Activated naive CD4-positive, alpha-beta T cell treated with anti-CD3 and anti-CD28 coated beads for 36 hours (primary cell): ENCODE data around the gene KIF3A. TPM values are rescaled to one million over a fixed set of nuclear protein-coding genes. Genes with fewer than 3 reads are reported as not detected.

Source experiments
- CTCF ChIA-PET: fragments of 350-600 bp; sonication (Branson Sonifier 250); formaldehyde crosslinking; loops from one replicate; lab custom pipeline; 2021; ENCODE audit warnings: antibody characterized with exemption; lab: Charles Lee
- DNase-seq: peaks from one replicate; pipeline ENCODE4 v3.0.0-alpha.2; 2020
- H3K27ac Mint-ChIP-seq: one replicate; pipeline ENCODE4 v1.8.0; 2021; ENCODE audit warnings: mild to moderate bottlenecking, mixed read lengths
- H3K27me3 Mint-ChIP-seq: one replicate; pipeline ENCODE4 v1.8.0; 2021; ENCODE audit warnings: low read depth, mixed read lengths
- H3K36me3 Mint-ChIP-seq: one replicate; pipeline ENCODE4 v1.8.0; 2021; ENCODE audit warnings: low read depth, mixed read lengths
- H3K4me1 Mint-ChIP-seq: one replicate; pipeline ENCODE4 v1.8.0; 2021; ENCODE audit warnings: low read depth, mixed read lengths
- H3K4me3 Mint-ChIP-seq: one replicate; pipeline ENCODE4 v1.8.0; 2021; ENCODE audit warnings: mild to moderate bottlenecking, moderate library complexity, mixed read lengths
- H3K9me3 Mint-ChIP-seq: one replicate; pipeline ENCODE4 v1.8.0; 2021; ENCODE audit warnings: mixed read lengths
- intact Hi-C: fragments of 100-400 bp; cut with micrococcal nuclease; formaldehyde crosslinking; loops from one replicate; pipeline ENCODE4 v1.15.1; 2023
- total RNA-seq, 2 experiments: library from RNA; stranded (reverse); gene quantifications; one replicate each; pipeline ENCODE4 v1.2.3, GENCODE V29; 2021

KIF3A gene
- total RNA-seq, 2 experiments from 2014 or later = 5.0 to 6.1 TPM

DNA sequence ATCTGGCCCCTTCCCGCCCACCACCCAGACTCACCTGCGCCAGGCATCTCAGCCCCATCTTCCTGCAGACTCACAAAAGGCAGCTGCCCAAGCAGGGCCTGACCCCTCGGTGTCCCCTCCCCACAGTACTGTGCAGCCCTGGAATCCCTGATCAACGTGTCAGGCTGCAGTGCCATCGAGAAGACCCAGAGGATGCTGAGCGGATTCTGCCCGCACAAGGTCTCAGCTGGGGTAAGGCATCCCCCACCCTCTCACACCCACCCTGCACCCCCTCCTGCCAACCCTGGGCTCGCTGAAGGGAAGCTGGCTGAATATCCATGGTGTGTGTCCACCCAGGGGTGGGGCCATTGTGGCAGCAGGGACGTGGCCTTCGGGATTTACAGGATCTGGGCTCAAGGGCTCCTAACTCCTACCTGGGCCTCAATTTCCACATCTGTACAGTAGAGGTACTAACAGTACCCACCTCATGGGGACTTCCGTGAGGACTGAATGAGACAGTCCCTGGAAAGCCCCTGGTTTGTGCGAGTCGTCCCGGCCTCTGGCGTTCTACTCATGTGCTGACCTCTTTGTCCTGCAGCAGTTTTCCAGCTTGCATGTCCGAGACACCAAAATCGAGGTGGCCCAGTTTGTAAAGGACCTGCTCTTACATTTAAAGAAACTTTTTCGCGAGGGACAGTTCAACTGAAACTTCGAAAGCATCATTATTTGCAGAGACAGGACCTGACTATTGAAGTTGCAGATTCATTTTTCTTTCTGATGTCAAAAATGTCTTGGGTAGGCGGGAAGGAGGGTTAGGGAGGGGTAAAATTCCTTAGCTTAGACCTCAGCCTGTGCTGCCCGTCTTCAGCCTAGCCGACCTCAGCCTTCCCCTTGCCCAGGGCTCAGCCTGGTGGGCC, 77.5 kb downstream of the KIF3A start:
- no peak for DNase-seq
- CTCF ChIA-PET = interaction anchor here (1.2 to 2.5 kb wide), 2 partner anchors 133 to 161 kb away, joined by 3 to 9 read pairs; no protein-coding TSS in a partner anchor
- Mint-ChIP-seq H3K4me3 (no peak overlapping the region), H3K4me1 (peaks cover 20% of the 10 kb centered on the region), H3K36me3 (no peaks in the 10 kb centered on the region), H3K27ac (no peak overlapping the region), H3K9me3 (no peaks in the 10 kb centered on the region), H3K27me3 (peaks cover 23% of the 10 kb centered on the region)
- intact Hi-C loops = loop anchor here (2.0 kb wide), 1 partner anchor 161 kb away; no protein-coding TSS in a partner anchor

DNA sequence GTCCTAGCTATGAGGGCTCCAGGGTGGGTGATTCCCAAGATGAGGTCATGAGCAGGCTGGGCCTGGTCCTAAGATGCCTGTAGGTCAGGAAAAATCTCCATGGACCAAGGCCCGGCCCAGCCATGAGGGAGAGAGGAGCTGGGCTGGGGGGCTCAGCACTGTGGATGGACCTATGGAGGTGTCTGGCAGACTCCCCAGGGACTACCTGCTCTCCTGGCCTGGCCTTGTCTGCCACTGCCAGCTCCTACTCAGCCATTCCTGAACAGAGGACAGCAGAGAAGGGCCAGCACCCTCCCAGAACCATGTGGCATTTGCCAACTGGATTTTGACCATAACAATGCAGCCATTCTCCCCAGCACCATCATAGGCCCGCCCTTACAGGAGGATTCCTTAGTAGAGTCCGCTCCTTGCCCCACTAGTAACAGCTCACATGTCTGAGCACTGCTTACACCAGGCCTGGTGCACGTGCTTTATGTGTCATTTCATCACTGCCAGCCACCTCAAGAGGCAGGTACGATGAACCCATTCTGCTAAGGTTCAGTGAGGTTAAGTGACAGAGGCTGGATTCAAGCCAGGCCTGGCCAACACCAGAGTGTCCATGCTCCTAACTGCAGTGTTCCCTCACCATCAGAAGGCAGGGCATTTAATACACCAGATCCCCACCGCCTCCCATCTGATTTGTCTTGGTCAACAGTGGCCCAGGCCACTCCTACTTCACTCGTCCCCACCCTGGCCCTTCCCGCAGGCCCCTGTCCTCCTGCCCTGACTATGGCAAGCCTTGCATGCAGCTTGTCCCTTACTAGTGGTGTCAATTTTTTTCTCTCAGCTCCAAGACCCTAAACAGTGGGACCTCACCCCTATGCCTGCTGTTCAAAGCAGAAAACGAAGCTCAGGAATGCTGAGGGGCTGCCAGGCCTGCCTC, 78.7 kb downstream of the KIF3A start:
- H3K27me3 Mint-ChIP-seq = peaks cover 30% of the 10 kb centered on the region
- H3K27ac Mint-ChIP-seq = no peak overlapping the region
- no peak for DNase-seq
- intact Hi-C loops = no loop called here
- CTCF ChIA-PET = interaction anchor here (1.2 kb wide), 2 partner anchors 159 to 162 kb away, joined by 3 to 4 read pairs; no protein-coding TSS in a partner anchor
- peaks cover 13% of the 10 kb centered on the region for H3K4me1 Mint-ChIP-seq
- no peaks in the 10 kb centered on the region for H3K9me3 Mint-ChIP-seq
- no peaks in the 10 kb centered on the region for H3K36me3 Mint-ChIP-seq
- no peak overlapping the region for H3K4me3 Mint-ChIP-seq

DNA sequence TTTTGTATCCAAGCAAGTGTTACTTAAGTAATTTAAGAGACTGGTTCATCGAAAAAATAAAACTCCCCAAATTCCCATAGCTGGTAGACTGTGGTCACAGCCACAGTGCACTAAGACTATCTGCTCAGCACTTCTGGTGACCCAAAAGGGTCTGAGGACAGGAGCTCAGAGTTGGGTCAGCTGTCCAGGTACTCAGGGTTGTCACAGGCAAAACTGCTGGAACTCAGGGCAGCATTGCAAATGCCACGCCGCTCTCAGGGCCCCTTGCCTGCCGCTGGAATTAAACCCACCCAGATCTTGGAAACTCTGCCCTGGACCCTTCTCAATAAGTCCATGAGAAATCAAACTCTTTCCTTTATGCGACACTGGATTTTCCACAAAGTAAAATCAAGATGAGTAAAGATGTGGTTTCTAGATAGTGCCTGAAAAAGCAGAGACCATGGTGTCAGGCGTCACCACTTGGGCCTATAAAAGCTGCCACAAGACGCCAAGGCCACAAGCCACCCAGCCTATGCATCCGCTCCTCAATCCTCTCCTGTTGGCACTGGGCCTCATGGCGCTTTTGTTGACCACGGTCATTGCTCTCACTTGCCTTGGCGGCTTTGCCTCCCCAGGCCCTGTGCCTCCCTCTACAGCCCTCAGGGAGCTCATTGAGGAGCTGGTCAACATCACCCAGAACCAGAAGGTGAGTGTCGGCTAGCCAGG, 79.5 kb downstream of the KIF3A start, which contains the start of gene IL13:
TSS of gene IL13 (plus strand) at position 498 of the 705 bp plus-strand sequence. CDS start at position 512, 14 bp downstream.
- CTCF ChIA-PET = interaction anchor here (1.2 kb wide), 1 partner anchor 160 kb away, joined by 4 read pairs; no protein-coding TSS in a partner anchor
- no peak within 1 kb of the TSS for H3K4me3 Mint-ChIP-seq

DNA sequence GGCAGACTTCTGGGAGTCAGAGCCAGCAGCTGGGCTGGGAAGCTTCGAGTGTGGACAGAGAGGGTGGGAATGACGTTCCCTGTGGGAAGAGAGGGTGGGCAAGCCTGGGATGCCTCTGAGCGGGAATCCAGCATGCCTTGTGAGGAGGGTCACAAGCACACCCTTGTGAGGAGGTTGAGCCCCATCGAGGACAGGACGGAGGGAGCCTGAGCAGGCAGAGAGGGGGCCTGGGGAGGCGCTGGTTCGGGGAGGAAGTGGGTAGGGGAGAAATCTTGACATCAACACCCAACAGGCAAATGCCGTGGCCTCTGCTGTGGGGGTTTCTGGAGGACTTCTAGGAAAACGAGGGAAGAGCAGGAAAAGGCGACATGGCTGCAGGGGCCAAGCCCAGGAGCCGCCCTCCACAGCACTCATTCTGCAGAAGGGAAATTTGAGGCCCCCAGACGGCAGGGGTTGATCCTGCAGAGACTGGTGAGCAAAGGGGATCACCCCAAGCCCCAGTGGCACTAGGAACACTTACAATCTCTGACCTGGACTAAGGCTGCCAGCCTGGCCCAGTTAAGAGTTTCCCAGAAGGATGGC, 80.5 kb downstream of the KIF3A start:
- CTCF ChIA-PET = no interaction called here
- Mint-ChIP-seq H3K9me3 (no peaks in the 10 kb centered on the region), H3K4me1 (peaks cover 7% of the 10 kb centered on the region), H3K4me3 (peak overlapping the region; percentile 11), H3K27me3 (peaks cover 32% of the 10 kb centered on the region), H3K36me3 (no peaks in the 10 kb centered on the region), H3K27ac (no peak overlapping the region)
- intact Hi-C loops = no loop called here
- no peak for DNase-seq

More for the DNA sequence above, 79.5 kb downstream of the KIF3A start, which contains the start of gene IL13:
- DNase-seq = no peak
- Mint-ChIP-seq H3K27me3 (peaks cover 30% of the 10 kb centered on the region), H3K27ac (no peak within 1 kb of the TSS), H3K36me3 (no peaks in the 10 kb centered on the region), H3K9me3 (no peaks in the 10 kb centered on the region), H3K4me1 (peaks cover 7% of the 10 kb centered on the region)
- intact Hi-C loops = no loop called here

DNA sequence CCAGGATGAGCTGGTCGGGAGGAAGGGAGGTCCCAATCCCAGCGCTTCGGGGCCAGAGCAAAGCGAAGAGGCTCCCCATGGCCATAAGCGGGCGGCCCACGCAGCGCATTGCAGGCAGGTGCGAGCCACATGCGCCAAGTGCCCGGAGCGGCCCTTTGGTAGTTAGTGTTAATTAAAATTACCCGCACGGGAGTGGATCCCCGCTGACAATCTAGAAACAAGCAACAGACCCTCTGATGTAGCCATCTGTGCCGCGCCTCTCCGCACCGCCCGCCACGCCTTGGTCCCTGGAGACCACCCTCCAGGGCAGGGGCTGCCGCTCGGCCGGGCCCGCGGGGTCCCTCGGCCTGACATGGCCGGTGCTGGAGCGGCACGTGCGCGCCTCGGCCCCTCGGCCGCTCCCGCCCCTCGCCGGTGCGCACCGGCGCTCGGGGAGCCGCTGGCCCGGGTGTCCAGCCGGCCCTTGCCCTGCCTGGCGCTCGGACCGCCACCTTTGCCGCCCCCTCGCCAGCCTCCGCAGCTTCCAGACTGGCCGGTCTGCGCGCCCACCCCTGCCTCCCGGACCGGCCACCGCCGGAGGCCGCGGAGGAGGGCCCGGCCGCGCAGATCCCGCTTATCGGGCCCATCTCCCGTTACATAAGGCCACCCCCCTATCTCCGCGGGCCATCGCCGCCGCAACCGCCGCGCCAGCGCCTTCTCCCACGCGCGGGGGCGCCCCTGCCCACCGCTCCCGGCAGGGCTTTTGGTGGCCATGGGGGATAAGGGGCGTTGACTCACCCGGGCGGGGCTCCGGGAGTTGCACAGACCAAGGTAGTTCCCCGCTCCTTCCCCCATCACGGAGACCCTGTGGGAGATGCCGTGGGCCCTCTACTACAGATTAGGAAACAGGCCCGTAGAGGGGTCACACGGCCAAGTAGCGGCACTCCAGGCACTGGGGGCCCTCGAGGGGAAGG, 81.2 kb downstream of the KIF3A start:
- CTCF ChIA-PET = no interaction called here
- intact Hi-C loops = no loop called here
- Mint-ChIP-seq H3K4me1 (peaks cover 7% of the 10 kb centered on the region), H3K9me3 (no peaks in the 10 kb centered on the region), H3K4me3 (no peak overlapping the region), H3K27ac (no peak overlapping the region), H3K36me3 (no peaks in the 10 kb centered on the region), H3K27me3 (peaks cover 32% of the 10 kb centered on the region)
- peak; percentile 40 for DNase-seq

DNA sequence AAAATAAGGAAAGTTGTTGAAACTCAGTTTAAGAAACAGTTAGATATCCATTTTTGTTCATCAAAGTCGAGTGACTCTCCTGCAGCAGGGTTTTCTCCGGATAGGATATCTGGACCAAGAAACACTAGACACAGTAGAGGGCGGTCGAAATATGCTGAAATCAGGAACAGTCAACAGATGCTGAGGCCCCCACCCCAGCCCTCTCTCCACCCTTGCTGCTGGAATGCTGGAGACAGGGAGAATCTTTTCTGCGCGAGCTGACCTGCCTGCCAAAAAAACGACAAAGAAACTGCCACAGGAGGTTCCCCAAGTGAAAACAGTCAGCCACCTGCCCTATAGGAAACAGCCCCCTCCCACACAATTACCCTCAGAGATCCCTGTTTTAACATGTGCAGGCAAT, 83.6 kb downstream of the KIF3A start:
- Mint-ChIP-seq H3K27me3 (peaks cover 31% of the 10 kb centered on the region), H3K4me3 (no peak overlapping the region)
- no peak for DNase-seq

DNA sequence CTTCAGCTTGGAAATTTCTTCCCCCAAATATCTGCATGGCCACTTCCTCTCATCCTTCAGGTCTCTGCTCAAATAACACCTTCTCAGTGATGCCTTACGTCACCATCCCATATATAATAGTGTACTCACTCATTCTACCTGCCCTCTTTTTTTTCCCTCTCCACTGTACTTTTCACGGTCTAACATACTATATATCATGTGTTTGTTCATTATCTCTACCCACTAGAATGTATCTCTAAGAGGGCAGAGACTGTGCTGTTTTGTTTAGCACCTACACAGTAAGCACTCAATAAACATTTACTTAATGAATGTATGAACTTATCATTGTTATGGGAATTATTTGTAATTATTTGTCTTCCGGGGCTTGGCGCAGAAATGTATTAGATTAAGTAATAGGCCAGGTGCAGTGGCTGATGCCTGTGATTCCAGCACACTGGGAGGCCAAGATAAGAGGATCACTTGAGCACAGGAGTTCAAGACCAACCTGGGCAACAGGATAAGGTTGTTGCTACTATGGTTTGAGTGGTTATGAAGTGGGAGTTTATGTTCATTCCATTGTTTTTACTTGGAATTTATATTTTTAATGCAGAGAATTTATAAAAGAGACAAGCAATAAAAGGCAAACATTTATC, 85.4 kb downstream of the KIF3A start:
- peaks cover 6% of the 10 kb centered on the region for H3K4me1 Mint-ChIP-seq
- H3K9me3 Mint-ChIP-seq = peaks cover 15% of the 10 kb centered on the region
- CTCF ChIA-PET = no interaction called here
- intact Hi-C loops = no loop called here
- H3K4me3 Mint-ChIP-seq = no peak overlapping the region
- no peaks in the 10 kb centered on the region for H3K36me3 Mint-ChIP-seq
- H3K27me3 Mint-ChIP-seq = peaks cover 16% of the 10 kb centered on the region
- no peak for DNase-seq
- H3K27ac Mint-ChIP-seq = no peak overlapping the region

More for the DNA sequence above, 83.6 kb downstream of the KIF3A start:
- Mint-ChIP-seq H3K4me1 (peaks cover 7% of the 10 kb centered on the region), H3K9me3 (peaks cover under 1% of the 10 kb centered on the region), H3K36me3 (no peaks in the 10 kb centered on the region), H3K27ac (no peak overlapping the region)
- CTCF ChIA-PET = no interaction called here
- intact Hi-C loops = no loop called here

DNA sequence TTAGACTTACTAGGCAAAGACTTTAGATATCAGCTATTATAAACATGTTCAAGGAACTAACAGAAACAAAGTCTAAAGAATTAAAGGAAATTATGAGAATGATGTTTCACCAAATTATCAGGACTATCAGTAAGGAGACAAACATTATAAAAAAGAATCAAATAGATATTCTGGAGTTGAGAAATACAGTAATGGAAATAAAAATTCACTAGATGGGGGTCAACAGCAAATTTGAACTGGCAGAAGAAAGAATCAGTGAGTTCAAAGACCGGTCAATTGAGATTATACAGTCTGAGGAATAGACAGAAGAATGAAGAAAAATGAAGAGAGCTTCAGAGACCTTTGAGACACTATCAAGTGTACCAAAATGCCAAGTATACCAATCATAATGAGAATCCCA, 89.0 kb downstream of the KIF3A start:
- H3K4me1 Mint-ChIP-seq = no peaks in the 10 kb centered on the region
- peaks cover 15% of the 10 kb centered on the region for H3K9me3 Mint-ChIP-seq
- CTCF ChIA-PET = no interaction called here
- peaks cover 1% of the 10 kb centered on the region for H3K27me3 Mint-ChIP-seq
- H3K27ac Mint-ChIP-seq = no peak overlapping the region
- H3K36me3 Mint-ChIP-seq = peaks cover 6% of the 10 kb centered on the region
- H3K4me3 Mint-ChIP-seq = no peak overlapping the region
- intact Hi-C loops = no loop called here
- DNase-seq = no peak

DNA sequence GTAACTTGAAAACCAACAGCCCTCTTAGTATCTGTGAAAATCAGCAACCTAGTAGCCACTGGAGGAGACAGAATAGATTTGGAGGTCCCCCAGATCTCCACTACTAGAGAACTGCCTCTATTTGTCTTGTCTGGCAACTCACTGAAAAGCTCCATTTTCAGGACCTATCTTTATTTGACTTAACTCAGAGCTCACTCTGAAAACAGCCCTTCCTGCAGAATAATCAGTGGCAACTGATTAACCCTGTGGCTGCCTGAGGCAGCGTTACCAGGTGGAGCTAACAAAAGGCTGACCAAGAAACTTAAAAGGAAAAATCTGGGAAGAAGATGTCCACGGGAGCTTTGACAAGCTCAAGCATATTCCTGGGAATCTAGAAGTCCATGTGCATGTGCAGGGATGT, 89.9 kb downstream of the KIF3A start:
- no peaks in the 10 kb centered on the region for H3K4me1 Mint-ChIP-seq
- CTCF ChIA-PET = no interaction called here
- no peak for DNase-seq
- H3K27me3 Mint-ChIP-seq = peaks cover 1% of the 10 kb centered on the region
- peaks cover 14% of the 10 kb centered on the region for H3K36me3 Mint-ChIP-seq
- intact Hi-C loops = no loop called here
- no peak overlapping the region for H3K4me3 Mint-ChIP-seq
- H3K9me3 Mint-ChIP-seq = peaks cover 15% of the 10 kb centered on the region
- H3K27ac Mint-ChIP-seq = no peak overlapping the region

DNA sequence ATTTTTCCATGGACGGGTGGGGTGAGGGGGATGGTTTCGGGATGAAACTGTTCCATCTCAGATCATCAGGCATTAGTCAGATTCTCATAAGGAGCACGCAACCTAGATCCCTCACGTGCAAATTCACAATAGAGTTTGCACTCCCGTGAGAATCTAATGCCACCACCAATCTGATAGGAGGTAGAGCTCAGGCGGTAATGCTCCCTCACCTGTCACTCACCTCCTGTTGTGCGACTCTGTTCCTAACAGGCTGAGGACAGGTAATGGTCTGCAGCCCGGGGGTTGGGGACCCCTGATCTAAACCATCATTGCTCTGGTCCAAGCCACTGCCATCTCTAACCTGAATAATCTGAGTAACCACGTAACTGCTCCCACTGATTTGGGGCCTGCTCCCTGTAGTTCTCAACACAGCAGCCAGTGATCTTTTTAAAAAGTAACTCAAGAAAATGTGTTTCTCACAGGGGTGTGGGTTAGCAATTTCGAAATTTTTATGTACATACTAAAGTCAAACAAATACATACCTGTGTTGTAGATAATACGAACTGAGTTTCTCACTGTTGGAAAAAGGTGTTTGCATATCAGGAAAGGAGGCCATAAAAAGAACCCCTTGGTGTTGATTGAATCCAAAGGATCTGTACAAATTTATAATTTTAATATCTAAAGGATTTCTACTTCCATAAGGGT, 90.6 kb downstream of the KIF3A start:
- no peak for DNase-seq
- Mint-ChIP-seq H3K9me3 (peaks cover 15% of the 10 kb centered on the region), H3K4me3 (no peak overlapping the region), H3K36me3 (peaks cover 22% of the 10 kb centered on the region), H3K4me1 (peaks cover 5% of the 10 kb centered on the region), H3K27ac (no peak overlapping the region), H3K27me3 (no peaks in the 10 kb centered on the region)
- intact Hi-C loops = no loop called here
- CTCF ChIA-PET = interaction anchor here (0.6 kb wide), 1 partner anchor 100 kb away, joined by 3 read pairs; no protein-coding TSS in a partner anchor
